MCF 10A (cell line): Measurements from ENCODE around the gene TMEM91. TPM values are rescaled to one million over a fixed set of nuclear protein-coding genes. Genes with fewer than 3 reads are reported as not detected.
A peak's percentile ranks its signal among the peaks of the same experiment; 100 is the strongest.

Experiments used
- BruUV-seq: library from RNA; stranded (reverse); fragments of 400-500 nt; replicated peaks from 2 replicates; lab custom pipeline; 2021; lab: Mats Ljungman, UMichigan
- CTCF ChIA-PET: fragments of 300-600 bp; sonication (Branson Sonifier 250); formaldehyde crosslinking; extraction: SDS; loops from one replicate; lab custom pipeline; 2021; ENCODE audit warnings: antibody characterized with exemption, inconsistent platforms; lab: Yijun Ruan, JAX
- POLR2A ChIA-PET: fragments of 300-600, 350-650 bp; sonication (Branson Sonifier 250); formaldehyde crosslinking; extraction: SDS; loops from one replicate; lab custom pipeline; 2020; ENCODE audit warnings: antibody characterized with exemption, inconsistent platforms; lab: Yijun Ruan, JAX
- DNase-seq: peaks from one replicate; pipeline ENCODE4 v3.0.0-alpha.2; 2018; ENCODE audit not compliant: unreplicated experiment
- H3K27ac Mint-ChIP-seq: one replicate; pipeline ENCODE4 v1.8.0; 2022; ENCODE audit warnings: mild to moderate bottlenecking, low read depth, mixed read lengths; ENCODE audit not compliant: unreplicated experiment
- H3K27me3 Mint-ChIP-seq: one replicate; pipeline ENCODE4 v1.8.0; 2022; ENCODE audit warnings: mixed read lengths; ENCODE audit not compliant: insufficient read depth, unreplicated experiment
- H3K36me3 Mint-ChIP-seq: one replicate; pipeline ENCODE4 v1.8.0; 2022; ENCODE audit warnings: mild to moderate bottlenecking, moderate library complexity, mixed read lengths; ENCODE audit not compliant: insufficient read depth, unreplicated experiment
- H3K4me1 Mint-ChIP-seq: one replicate; pipeline ENCODE4 v1.8.0; 2022; ENCODE audit warnings: mixed read lengths; ENCODE audit not compliant: insufficient read depth, unreplicated experiment
- H3K4me3 Mint-ChIP-seq: one replicate; pipeline ENCODE4 v1.8.0; 2022; ENCODE audit warnings: mild to moderate bottlenecking, moderate library complexity, mixed read lengths; ENCODE audit not compliant: unreplicated experiment
- H3K9me3 Mint-ChIP-seq: one replicate; pipeline ENCODE4 v1.8.0; 2022; ENCODE audit warnings: mixed read lengths; ENCODE audit not compliant: unreplicated experiment
- intact Hi-C: fragments of 100-400 bp; cut with micrococcal nuclease; formaldehyde crosslinking; loops from 2 replicates; pipeline ENCODE4 v1.14.1; 2022
- total RNA-seq: library from RNA; stranded (reverse); gene quantifications from 2 replicates; pipeline ENCODE4 v1.2.3, GENCODE V29; 2022
- TF ChIP-seq, protein P1 (sequence below): fragments of 200-600 bp; IDR thresholded peaks from one replicate; pipeline ENCODE4 v1.8.0; 2022; ENCODE audit warnings: antibody characterized with exemption, mild to moderate bottlenecking; ENCODE audit not compliant: unreplicated experiment

Gene TMEM91
- total RNA-seq, 1 experiment from 2014 or later, result 6.1 TPM

DNA sequence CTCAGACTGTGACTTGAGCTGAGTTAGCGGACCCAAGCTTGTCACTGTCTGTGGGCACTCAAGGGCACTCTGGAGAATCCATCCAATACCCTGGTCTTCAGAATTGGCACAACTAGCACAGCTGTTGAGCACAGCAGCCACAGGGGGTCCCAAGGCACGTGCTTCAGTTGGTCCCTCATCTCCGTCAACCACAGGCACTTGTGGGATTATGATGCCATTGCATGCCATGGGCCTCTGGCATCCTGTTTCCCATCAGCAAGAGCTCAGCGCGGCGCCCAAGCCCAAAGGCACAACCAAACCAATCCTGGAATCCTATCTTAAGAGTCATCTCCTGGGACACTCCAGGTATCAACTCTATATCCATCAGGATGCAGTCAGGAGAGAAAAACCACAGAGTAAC, 54.6 kb downstream of the TMEM91 start:
- H3K4me3 Mint-ChIP-seq, result no peak overlapping the region
- BruUV-seq, result no TSS peak
- CTCF ChIA-PET, result interaction anchor here (0.6 to 1.5 kb wide), 5 partner anchors 10 to 233 kb away, joined by 3 to 6 read pairs (median 4); partner anchors contain the start of gene CCDC97
- H3K27me3 Mint-ChIP-seq, result no peaks in the 10 kb centered on the region
- no peak overlapping the region for H3K27ac Mint-ChIP-seq
- TF ChIP-seq, protein P1, sequence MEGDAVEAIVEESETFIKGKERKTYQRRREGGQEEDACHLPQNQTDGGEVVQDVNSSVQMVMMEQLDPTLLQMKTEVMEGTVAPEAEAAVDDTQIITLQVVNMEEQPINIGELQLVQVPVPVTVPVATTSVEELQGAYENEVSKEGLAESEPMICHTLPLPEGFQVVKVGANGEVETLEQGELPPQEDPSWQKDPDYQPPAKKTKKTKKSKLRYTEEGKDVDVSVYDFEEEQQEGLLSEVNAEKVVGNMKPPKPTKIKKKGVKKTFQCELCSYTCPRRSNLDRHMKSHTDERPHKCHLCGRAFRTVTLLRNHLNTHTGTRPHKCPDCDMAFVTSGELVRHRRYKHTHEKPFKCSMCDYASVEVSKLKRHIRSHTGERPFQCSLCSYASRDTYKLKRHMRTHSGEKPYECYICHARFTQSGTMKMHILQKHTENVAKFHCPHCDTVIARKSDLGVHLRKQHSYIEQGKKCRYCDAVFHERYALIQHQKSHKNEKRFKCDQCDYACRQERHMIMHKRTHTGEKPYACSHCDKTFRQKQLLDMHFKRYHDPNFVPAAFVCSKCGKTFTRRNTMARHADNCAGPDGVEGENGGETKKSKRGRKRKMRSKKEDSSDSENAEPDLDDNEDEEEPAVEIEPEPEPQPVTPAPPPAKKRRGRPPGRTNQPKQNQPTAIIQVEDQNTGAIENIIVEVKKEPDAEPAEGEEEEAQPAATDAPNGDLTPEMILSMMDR, result no peak
- POLR2A ChIA-PET, result interaction anchor here (1.0 to 1.4 kb wide), 2 partner anchors 9 to 11 kb away, joined by 3 to 11 read pairs; partner anchors contain the start of gene DMAC2
- DNase-seq, result no peak
- H3K9me3 Mint-ChIP-seq, result no peaks in the 10 kb centered on the region
- intact Hi-C loops, result no loop called here
- H3K4me1 Mint-ChIP-seq, result peaks cover 8% of the 10 kb centered on the region
- peaks cover 27% of the 10 kb centered on the region for H3K36me3 Mint-ChIP-seq

DNA sequence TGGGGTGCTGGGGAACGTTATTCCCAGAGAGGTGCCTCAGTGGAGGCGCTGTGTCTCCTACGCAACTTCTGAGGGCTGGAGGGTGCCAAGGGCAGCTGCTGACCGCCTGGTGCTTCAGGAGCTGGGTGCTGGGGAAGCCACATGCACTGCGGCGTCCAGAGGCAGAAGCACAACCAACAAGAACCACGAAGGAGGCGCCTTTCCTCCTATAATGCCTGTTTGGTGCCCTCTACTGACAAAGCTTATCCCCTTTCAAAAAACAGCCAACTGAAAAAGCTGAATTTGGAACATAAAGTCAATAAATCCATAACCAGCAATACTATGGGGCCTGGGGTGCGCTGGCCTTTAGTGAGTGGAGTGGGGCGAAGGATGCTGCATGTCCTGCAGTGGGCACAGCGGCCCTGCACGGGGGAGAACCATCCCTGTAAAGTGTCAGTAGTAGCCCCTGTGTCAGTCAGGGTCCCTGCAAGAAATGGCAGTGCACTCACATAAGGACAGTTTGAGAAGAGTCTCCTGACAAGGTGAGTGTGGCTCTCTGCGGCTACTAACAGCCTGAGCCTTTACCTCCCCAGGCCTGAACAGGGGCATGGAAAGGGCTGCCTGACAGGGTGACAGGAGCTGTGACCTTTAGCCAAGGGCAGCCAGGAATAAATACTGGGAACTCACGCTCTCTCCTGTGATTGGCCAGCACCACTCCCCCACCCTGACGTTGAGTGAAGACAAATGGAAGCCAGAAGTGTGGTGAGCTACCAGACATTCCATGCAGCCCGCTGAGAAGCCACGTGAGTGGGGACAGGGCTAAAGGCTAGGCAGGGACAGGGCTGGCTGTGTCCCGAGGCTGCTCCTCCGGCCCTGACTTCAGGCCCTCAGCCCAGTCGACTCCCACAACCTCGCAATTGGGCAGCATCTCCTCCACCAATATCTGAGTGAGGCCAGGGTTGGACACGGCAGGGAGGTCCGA, 55.4 kb downstream of the TMEM91 start:
- ChIA-PET CTCF (interaction anchor here (0.6 to 1.5 kb wide), 5 partner anchors 11 to 234 kb away, joined by 3 to 6 read pairs (median 4); no protein-coding TSS in a partner anchor), POLR2A (interaction anchor here (1.0 to 1.4 kb wide), 2 partner anchors 8 to 12 kb away, joined by 3 to 11 read pairs; partner anchors contain the start of gene DMAC2)
- Mint-ChIP-seq H3K36me3 (peaks cover 32% of the 10 kb centered on the region), H3K27me3 (no peaks in the 10 kb centered on the region), H3K27ac (peak overlapping the region; percentile 66), H3K4me3 (no peak overlapping the region), H3K9me3 (no peaks in the 10 kb centered on the region), H3K4me1 (peaks cover 6% of the 10 kb centered on the region)
- intact Hi-C loops, result no loop called here
- TF ChIP-seq, protein P1, result peak; percentile 22
- DNase-seq, result peak; percentile 35
- BruUV-seq, result TSS peak; percentile 52

DNA sequence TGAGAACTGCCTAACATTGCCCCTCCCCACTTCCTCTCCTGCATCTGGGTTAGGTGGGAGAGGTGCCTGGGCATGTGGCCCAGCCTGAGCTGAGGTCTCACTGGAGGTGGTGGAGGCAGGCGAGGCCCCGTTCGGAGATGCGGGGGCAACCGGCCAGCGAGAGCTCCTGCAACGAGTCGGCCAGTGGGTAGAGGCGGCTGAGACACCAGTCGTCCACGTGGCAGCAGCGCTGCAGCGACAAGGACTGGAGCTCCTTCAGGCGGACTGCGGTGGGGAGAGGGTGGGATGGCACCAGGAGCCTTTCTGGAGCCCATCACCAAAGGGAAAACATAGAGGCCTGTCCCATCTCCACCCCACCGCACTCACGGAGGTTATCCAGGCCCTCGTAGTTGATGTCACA, 56.8 kb downstream of the TMEM91 start:
- Mint-ChIP-seq H3K36me3 (peaks cover 36% of the 10 kb centered on the region), H3K27ac (no peak overlapping the region)

More for the DNA sequence above, 56.8 kb downstream of the TMEM91 start:
- CTCF ChIA-PET, result no interaction called here
- POLR2A ChIA-PET, result no interaction called here
- DNase-seq, result no peak
- no peaks in the 10 kb centered on the region for H3K9me3 Mint-ChIP-seq
- TF ChIP-seq, protein P1, result no peak
- no TSS peak for BruUV-seq
- H3K4me1 Mint-ChIP-seq, result no peaks in the 10 kb centered on the region
- no peak overlapping the region for H3K4me3 Mint-ChIP-seq
- intact Hi-C loops, result no loop called here
- no peaks in the 10 kb centered on the region for H3K27me3 Mint-ChIP-seq

Other genes starting within 250 kb of the TMEM91 start
- gene CYP2S1, start 183.3 kb upstream of the TMEM91 start, total RNA-seq, result not detected in 2 replicates
- gene AXL, start 157.3 kb upstream of the TMEM91 start, total RNA-seq, result 136 and 165 TPM in 2 replicates
- 179 and 204 TPM in 2 replicates for gene HNRNPUL1, start 112.2 kb upstream of the TMEM91 start, total RNA-seq
- gene CCDC97, start 66.4 kb upstream of the TMEM91 start, total RNA-seq, result 25.0 and 28.5 TPM in 2 replicates
- gene TGFB1, start 22.6 kb upstream of the TMEM91 start, total RNA-seq, result 27.8 and 33.7 TPM in 2 replicates
- 5.5 and 5.7 TPM in 2 replicates for gene B9D2, start 12.4 kb upstream of the TMEM91 start, total RNA-seq
- gene EXOSC5, start 20.8 kb downstream of the TMEM91 start, total RNA-seq, result 38.1 and 45.8 TPM in 2 replicates
- gene BCKDHA, start 21.3 kb downstream of the TMEM91 start, total RNA-seq, result 29.1 and 33.6 TPM in 2 replicates
- not detected in 2 replicates for gene B3GNT8, start 50.8 kb downstream of the TMEM91 start, total RNA-seq
- 27.7 and 34.8 TPM in 2 replicates for gene DMAC2, start 63.4 kb downstream of the TMEM91 start, total RNA-seq
- gene ERICH4, start 66.6 kb downstream of the TMEM91 start, total RNA-seq, result not detected in 2 replicates
- not detected in 2 replicates for gene CEACAM21, start 199.6 kb downstream of the TMEM91 start, total RNA-seq